ENCODE data around the gene NIFK. TPM values are rescaled to one million over a fixed set of nuclear protein-coding genes. Genes with fewer than 3 reads are reported as not detected.
A peak's percentile ranks its signal among the peaks of the same experiment; 100 is the strongest.

The NIFK gene
- total and polyA plus RNA-seq, 2 donors (not counting 1 experiment from before 2014, with no cell fraction given) = 9.2 to 56.3 TPM

DNA sequence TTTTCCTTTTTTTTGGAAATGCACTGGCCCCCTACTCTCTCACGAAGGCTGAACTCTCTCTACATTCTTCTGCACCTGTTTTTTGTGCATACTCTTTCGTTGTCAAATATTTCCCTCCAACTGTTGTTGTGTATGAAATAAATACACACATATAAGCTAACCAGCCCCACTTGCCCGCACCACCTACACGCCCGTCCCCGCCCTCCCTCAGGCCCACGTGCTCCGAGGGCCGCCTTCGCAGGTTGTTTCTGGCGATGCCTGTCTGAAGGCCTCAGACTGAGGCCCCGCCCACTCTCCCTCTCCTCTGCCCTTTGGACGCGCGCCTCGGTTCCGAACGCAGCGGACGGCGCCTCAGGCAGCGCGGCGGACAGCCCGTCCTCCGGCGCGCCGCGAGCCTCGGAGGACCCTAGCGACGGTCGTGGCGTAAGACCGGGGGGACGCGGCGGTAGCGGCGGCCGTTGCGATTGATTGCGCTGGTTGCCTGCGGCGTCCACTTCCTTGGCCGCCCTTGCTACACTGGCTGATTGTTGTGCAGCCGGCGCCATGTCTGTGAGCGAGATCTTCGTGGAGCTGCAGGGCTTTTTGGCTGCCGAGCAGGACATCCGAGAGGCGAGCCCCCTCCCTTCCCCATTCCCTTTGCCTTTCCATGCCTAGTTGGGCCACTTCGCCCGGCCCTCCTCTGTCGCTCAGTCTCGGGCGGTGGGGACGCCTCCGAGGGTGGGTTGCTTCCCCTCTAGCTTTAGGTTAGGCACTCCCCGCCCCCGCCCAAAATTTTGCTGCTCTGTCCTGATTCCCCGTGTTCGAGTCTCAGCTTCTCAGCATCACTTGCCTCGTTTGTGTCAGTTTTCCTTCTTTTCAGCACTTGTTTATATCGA, 18.8 kb upstream of the NIFK start, which contains the start of gene TSN:
Gene TSN, plus strand, starts transcription at position 415 of the 875 bp plus-strand sequence. Its CDS starts 129 bp downstream, at position 544.
- H3K27me3 Mint-ChIP-seq = no peaks in the 10 kb centered on the region
- CTCF ChIA-PET = interaction anchor here (0.9 to 1.3 kb wide), 2 partner anchors 107 to 225 kb away, joined by 3 read pairs; partner anchors contain the start of gene RNU4ATAC
- H3K4me1 Mint-ChIP-seq = peaks cover 27% of the 10 kb centered on the region
- Histone ChIP-seq H3K4me3 (ENCODE audit: control extremely low read depth in 1 of 5, extremely low read depth in 1 of 5, insufficient read depth in 1 of 5, low read depth in 2 of 5, low read length in 4 of 5) (peak within 1 kb of the TSS; percentile 70 to 99 (median 95)), H3K27ac (ENCODE audit: low read length in 2 of 2) (peak within 1 kb of the TSS; percentile 49 to 84), H3K4me1 (ENCODE audit: control insufficient read depth in 2 of 2, insufficient read depth in 2 of 2, low read length in 2 of 2) (peaks cover 14 to 19% of the 10 kb centered on the region in 2 donors), H3K79me2 (ENCODE audit: control insufficient read depth, insufficient read depth, low read length) (peaks cover 28% of the 10 kb centered on the region), H3K9ac (ENCODE audit: low read length) (peak within 1 kb of the TSS; percentile 96), H3K27me3 (replicated peaks in 1 of 4; ENCODE audit: control extremely low read depth in 1 of 4, control insufficient read depth in 3 of 4, insufficient read depth in 4 of 4, low read length in 3 of 4) (no peaks in the 10 kb centered on the region), H3K36me3 (replicated peaks in 1 of 2; ENCODE audit: control extremely low read depth in 1 of 2, control insufficient read depth in 1 of 2, extremely low read depth in 1 of 2, insufficient read depth in 2 of 2, low read length in 1 of 2) (peaks cover 0 to 25% of the 10 kb centered on the region in 2 experiments), H2AFZ (ENCODE audit: insufficient read depth, low read depth, low read length, poor library complexity, severe bottlenecking) (peak within 1 kb of the TSS; percentile 96), H4K20me1 (ENCODE audit: control insufficient read depth, insufficient read depth, low read length, poor library complexity, severe bottlenecking) (no peaks in the 10 kb centered on the region), H3K9me3 (ENCODE audit: control extremely low read depth in 1 of 3, control insufficient read depth in 2 of 3, insufficient read depth in 1 of 3, low read length in 2 of 3) (no peaks in the 10 kb centered on the region), H3K4me2 (replicated peaks; ENCODE audit: low read depth, low read length, poor library complexity, severe bottlenecking) (peak within 1 kb of the TSS; percentile 91)
- POLR2A ChIA-PET = interaction anchor here (0.6 to 1.9 kb wide), 4 partner anchors 10 to 224 kb away, joined by 3 to 11 read pairs (median 8); partner anchors contain the start of genes NIFK and RNU4ATAC
- ATAC-seq (ENCODE audit: low read depth) (peak; percentile 99), DNase-seq (peak; percentile 99)
- peak within 1 kb of the TSS; percentile 90 for H3K4me3 Mint-ChIP-seq
- intact Hi-C loops (cut with micrococcal nuclease) = loop anchor here (1.0 kb wide), 3 partner anchors 18 to 225 kb away; partner anchors contain the start of genes CLASP1 and RNU4ATAC
- WGBS (ENCODE audit: insufficient coverage) = under 1% methylated on average over 65 of the region's 67 CpGs
- TF ChIP-seq, protein P1, sequence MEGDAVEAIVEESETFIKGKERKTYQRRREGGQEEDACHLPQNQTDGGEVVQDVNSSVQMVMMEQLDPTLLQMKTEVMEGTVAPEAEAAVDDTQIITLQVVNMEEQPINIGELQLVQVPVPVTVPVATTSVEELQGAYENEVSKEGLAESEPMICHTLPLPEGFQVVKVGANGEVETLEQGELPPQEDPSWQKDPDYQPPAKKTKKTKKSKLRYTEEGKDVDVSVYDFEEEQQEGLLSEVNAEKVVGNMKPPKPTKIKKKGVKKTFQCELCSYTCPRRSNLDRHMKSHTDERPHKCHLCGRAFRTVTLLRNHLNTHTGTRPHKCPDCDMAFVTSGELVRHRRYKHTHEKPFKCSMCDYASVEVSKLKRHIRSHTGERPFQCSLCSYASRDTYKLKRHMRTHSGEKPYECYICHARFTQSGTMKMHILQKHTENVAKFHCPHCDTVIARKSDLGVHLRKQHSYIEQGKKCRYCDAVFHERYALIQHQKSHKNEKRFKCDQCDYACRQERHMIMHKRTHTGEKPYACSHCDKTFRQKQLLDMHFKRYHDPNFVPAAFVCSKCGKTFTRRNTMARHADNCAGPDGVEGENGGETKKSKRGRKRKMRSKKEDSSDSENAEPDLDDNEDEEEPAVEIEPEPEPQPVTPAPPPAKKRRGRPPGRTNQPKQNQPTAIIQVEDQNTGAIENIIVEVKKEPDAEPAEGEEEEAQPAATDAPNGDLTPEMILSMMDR (IDR thresholded peaks at IDR 0.05) = no peak
- TF ChIP-seq EZH2 (IDR thresholded peaks at IDR 0.05; ENCODE audit: borderline replicate concordance, insufficient read depth, low read depth, low read length, poor library complexity, severe bottlenecking) = no peak
- H3K9me3 Mint-ChIP-seq (ENCODE audit: insufficient read depth) = no peaks in the 10 kb centered on the region
- H3K27ac Mint-ChIP-seq = peak within 1 kb of the TSS; percentile 96
